ENCODE results near the gene LCN15.
A peak's percentile ranks its signal among the peaks of the same experiment; 100 is the strongest.

Gene LCN15

DNA sequence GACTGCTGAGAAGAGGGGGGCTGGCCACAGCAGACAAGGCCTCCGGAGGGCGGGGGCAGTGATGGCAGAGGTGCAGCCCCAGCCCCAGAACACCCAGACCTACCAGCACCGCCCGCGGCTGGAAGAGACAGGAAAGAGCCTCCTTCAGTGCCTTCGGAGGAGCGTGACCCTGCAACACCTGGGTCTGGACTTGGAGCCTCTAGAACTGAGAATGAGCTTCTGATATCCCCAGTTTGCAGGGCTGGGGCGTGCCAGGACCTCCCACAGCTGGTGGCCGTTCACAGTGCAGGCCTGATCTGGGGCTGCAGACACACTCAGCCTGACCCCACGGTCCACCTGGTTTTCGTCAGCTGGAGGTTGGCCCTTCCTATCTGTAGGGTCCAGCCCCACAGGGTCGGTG is 30.7 kb downstream of the LCN15 start:
- no peaks in the 10 kb centered on the region for H4K20me1 ChIP-seq (ENCODE audit: insufficient read depth)
- no peak overlapping the region for H3K27ac ChIP-seq
- H3K4me3 ChIP-seq (IDR thresholded peaks at IDR 0.05; ENCODE audit: insufficient read depth, low read depth, low read length) = no peak overlapping the region
- no peak overlapping the region for H3K9ac ChIP-seq
- H3K27me3 ChIP-seq (ENCODE audit: insufficient read depth, low read depth) = peaks cover 11% of the 10 kb centered on the region
- peaks cover 6% of the 10 kb centered on the region for H3K4me1 ChIP-seq (ENCODE audit: low read depth, poor library complexity, severe bottlenecking)
- H3K4me2 ChIP-seq = no peak overlapping the region
- H3K36me3 ChIP-seq (ENCODE audit: insufficient read depth) = no peaks in the 10 kb centered on the region
- TF ChIP-seq, protein P1, sequence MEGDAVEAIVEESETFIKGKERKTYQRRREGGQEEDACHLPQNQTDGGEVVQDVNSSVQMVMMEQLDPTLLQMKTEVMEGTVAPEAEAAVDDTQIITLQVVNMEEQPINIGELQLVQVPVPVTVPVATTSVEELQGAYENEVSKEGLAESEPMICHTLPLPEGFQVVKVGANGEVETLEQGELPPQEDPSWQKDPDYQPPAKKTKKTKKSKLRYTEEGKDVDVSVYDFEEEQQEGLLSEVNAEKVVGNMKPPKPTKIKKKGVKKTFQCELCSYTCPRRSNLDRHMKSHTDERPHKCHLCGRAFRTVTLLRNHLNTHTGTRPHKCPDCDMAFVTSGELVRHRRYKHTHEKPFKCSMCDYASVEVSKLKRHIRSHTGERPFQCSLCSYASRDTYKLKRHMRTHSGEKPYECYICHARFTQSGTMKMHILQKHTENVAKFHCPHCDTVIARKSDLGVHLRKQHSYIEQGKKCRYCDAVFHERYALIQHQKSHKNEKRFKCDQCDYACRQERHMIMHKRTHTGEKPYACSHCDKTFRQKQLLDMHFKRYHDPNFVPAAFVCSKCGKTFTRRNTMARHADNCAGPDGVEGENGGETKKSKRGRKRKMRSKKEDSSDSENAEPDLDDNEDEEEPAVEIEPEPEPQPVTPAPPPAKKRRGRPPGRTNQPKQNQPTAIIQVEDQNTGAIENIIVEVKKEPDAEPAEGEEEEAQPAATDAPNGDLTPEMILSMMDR (conservative IDR thresholded peaks at IDR 0.05; ENCODE audit: low read depth, low read length) = no peak
- no peaks in the 10 kb centered on the region for H3K79me2 ChIP-seq (ENCODE audit: insufficient read depth, low read depth)
- no peak overlapping the region for H2AFZ ChIP-seq (ENCODE audit: low read depth)

- no peak overlapping the region for H3K4me2 ChIP-seq
- H3K9ac ChIP-seq = no peak overlapping the region
Observed at GRCh38 chr9:136732444-136733178, 31.7 kb downstream of the LCN15 start.

GRCh38 chr9:136729926-136730325 is 34.4 kb downstream of the LCN15 start:
- H4K20me1 ChIP-seq (ENCODE audit: insufficient read depth) = peaks cover 26% of the 10 kb centered on the region; the same call in 1 of the 2 replicates
- TF ChIP-seq, protein P1 (conservative IDR thresholded peaks at IDR 0.05; ENCODE audit: low read depth, low read length) = no peak
- peaks cover 28% of the 10 kb centered on the region for H3K79me2 ChIP-seq (ENCODE audit: insufficient read depth, low read depth)
- peaks cover 22% of the 10 kb centered on the region for H3K4me1 ChIP-seq (ENCODE audit: low read depth, poor library complexity, severe bottlenecking)
- H3K4me2 ChIP-seq = no peak overlapping the region
- no peak overlapping the region for H3K4me3 ChIP-seq (IDR thresholded peaks at IDR 0.05; ENCODE audit: insufficient read depth, low read depth, low read length)
- no peaks in the 10 kb centered on the region; the same call in 1 of the 2 replicates for H3K36me3 ChIP-seq (ENCODE audit: insufficient read depth)
- H3K9ac ChIP-seq = no peak overlapping the region
- no peak overlapping the region for H3K27ac ChIP-seq
- no peaks in the 10 kb centered on the region for H3K27me3 ChIP-seq (ENCODE audit: insufficient read depth, low read depth)
- H2AFZ ChIP-seq (ENCODE audit: low read depth) = no peak overlapping the region

More at GRCh38 chr9:136732444-136733178, 31.7 kb downstream of the LCN15 start:
- peaks cover 8% of the 10 kb centered on the region for H3K4me1 ChIP-seq (ENCODE audit: low read depth, poor library complexity, severe bottlenecking)
- H3K4me3 ChIP-seq (IDR thresholded peaks at IDR 0.05; ENCODE audit: insufficient read depth, low read depth, low read length) = no peak overlapping the region
- no peak overlapping the region for H2AFZ ChIP-seq (ENCODE audit: low read depth)
- TF ChIP-seq, protein P1 (conservative IDR thresholded peaks at IDR 0.05; ENCODE audit: low read depth, low read length) = no peak
- peaks cover 3% of the 10 kb centered on the region for H3K79me2 ChIP-seq (ENCODE audit: insufficient read depth, low read depth)
- no peaks in the 10 kb centered on the region for H3K36me3 ChIP-seq (ENCODE audit: insufficient read depth)
- H4K20me1 ChIP-seq (ENCODE audit: insufficient read depth) = 0 out of 2 replicates have a peak, but pooled peaks cover under 1% of the 10 kb centered on the region
- no peak overlapping the region for H3K27ac ChIP-seq
- H3K27me3 ChIP-seq (ENCODE audit: insufficient read depth, low read depth) = peaks cover under 1% of the 10 kb centered on the region; the same call in 1 of the 2 replicates

- H3K9ac ChIP-seq = no peak overlapping the region
- H3K27ac ChIP-seq = no peak overlapping the region
- peak overlapping the region; percentile 96; the same call in 1 of the 2 replicates for H3K4me2 ChIP-seq
- peaks cover 22% of the 10 kb centered on the region for H3K4me1 ChIP-seq (ENCODE audit: low read depth, poor library complexity, severe bottlenecking)
- H3K79me2 ChIP-seq (ENCODE audit: insufficient read depth, low read depth) = peaks cover 28% of the 10 kb centered on the region
- TF ChIP-seq, protein P1 (conservative IDR thresholded peaks at IDR 0.05; ENCODE audit: low read depth, low read length) = no peak
- no peak overlapping the region for H2AFZ ChIP-seq (ENCODE audit: low read depth)
- no peaks in the 10 kb centered on the region; the same call in 1 of the 2 replicates for H3K36me3 ChIP-seq (ENCODE audit: insufficient read depth)
- peaks cover 31% of the 10 kb centered on the region; the same call in 1 of the 2 replicates for H4K20me1 ChIP-seq (ENCODE audit: insufficient read depth)
- no peak overlapping the region for H3K4me3 ChIP-seq (IDR thresholded peaks at IDR 0.05; ENCODE audit: insufficient read depth, low read depth, low read length)
- no peaks in the 10 kb centered on the region for H3K27me3 ChIP-seq (ENCODE audit: insufficient read depth, low read depth)
Observed at GRCh38 chr9:136729144-136729543, 35.2 kb downstream of the LCN15 start.

Measured in KMS-11 (cell line).